Adipocyte (in vitro differentiated cells): Measurements from ENCODE around the gene SIGLEC11.

Experiments used
- DNase-seq: peaks from one replicate; pipeline ENCODE4 v3.0.0-alpha.2; 2015; ENCODE audit warnings: low read depth
- H3K27me3 ChIP-seq: replicated peaks from 2 replicates; pipeline ENCODE4 v1.7.0; 2013; ENCODE audit warnings: mild to moderate bottlenecking, low read length, moderate library complexity; ENCODE audit not compliant: control insufficient read depth, insufficient read depth
- H3K36me3 ChIP-seq: 2 replicates; pipeline ENCODE4 v1.7.0; 2013; ENCODE audit warnings: low read length, mild to moderate bottlenecking, moderate library complexity; ENCODE audit not compliant: control insufficient read depth, insufficient read depth, severe bottlenecking
- H3K4me1 ChIP-seq: 2 replicates; pipeline ENCODE4 v1.7.0; 2013; ENCODE audit warnings: mild to moderate bottlenecking, low read length, moderate library complexity; ENCODE audit not compliant: control insufficient read depth, insufficient read depth
- H3K4me3 ChIP-seq: 2 replicates; pipeline ENCODE4 v1.7.0; 2013; ENCODE audit warnings: mild to moderate bottlenecking, low read length, moderate library complexity
- H3K9ac ChIP-seq: 2 replicates; pipeline ENCODE4 v1.7.0; 2013; ENCODE audit warnings: mild to moderate bottlenecking, low read length, moderate library complexity
- H3K9me3 ChIP-seq: 2 replicates; pipeline ENCODE4 v1.7.0; 2013; ENCODE audit warnings: mild to moderate bottlenecking, low read length, moderate library complexity; ENCODE audit not compliant: control insufficient read depth

Gene SIGLEC11

DNA sequence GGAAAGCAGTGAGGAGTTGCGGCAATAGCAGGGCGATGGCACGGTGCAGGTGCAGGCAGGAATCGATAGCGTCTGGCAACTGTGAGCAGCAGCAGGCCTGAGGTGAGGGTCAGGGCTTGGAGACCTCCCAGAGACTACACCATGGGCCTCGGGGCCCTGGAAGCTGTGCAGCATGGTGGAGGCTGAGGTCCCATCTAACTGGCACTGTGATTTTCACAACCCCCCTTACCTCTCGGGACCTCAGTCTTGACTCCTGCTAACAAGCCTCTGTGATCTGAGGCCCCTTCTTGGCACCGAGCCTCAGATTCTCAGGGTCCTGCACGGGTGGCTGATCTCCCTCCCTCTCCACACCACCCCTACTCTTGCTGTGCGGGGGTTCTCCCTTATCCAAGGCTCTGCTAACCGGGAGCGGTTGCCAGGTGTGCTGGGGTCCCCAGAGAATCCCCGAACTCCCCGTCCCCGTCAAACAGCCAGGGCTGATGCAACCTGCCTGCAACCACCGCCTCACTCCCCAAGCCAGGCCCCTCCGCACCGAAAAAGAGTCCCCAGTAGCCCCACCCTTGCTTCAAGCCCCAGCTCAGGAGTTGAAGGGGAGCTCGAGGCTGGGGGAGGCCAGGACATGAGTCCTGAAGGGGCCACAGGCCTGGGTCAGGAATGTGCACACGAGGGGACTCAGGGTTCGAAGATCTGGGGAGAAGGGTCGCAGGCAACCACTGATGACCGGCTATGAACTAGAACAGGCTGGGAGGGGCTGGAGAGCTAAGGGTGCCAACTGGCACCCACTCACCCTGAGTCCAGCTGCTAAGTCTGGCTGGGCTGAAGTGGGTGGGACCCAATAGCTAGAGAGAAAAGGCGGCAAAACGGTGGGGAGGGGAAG is 36.7 kb downstream of the SIGLEC11 start:
- peaks cover 36% of the 10 kb centered on the region for H3K4me1 ChIP-seq
- peak overlapping the region; percentile 44 for H3K4me3 ChIP-seq
- no peaks in the 10 kb centered on the region for H3K9me3 ChIP-seq
- H3K9ac ChIP-seq, result peak overlapping the region; percentile 32
- no peaks in the 10 kb centered on the region for H3K27me3 ChIP-seq
- DNase-seq, result peak; percentile 4
- peaks cover 10% of the 10 kb centered on the region for H3K36me3 ChIP-seq

DNA sequence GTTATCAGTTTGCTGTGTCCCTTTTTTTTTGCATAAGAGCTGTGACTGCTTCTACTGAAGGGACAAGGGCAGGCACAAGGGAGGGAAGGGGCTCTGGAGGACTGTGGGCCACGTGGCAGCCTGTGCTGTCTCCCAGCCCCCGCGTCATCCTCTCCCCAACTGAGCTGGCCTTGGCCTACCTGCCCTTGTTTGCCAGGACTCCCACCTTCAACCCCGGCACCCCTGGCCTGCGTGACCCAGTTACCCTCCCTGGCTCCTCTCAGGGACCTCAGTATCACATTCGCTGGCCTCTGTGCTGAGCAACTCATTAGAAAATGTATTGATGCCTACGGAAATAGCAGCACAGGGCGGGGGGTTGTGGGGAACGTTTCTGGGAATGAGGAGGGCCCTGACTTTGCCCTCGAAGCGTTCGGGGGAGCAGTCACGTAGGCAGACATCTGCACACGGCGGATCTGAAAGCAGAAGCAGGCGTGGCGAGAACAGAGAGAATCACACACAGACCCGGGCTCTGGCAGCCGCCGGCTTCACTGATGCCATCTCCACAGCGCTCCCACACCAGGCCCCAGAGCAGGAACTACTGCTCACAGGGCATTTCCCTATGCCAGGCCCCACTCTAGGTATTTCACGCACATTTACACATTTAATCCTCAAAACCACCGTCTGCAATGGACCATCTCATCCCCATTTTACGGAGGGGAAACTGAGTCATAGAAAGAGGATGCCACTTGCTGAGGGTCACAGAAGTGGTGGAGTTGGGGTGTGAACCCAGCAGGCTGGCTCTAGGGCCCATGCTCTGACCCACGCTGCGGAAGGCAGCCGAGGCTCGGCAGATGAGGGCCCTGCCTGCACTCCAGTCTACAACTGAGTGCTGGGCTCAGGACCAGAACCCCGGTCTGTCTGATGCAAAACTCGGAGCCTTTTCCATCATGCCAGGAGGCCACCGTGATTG is 37.6 kb downstream of the SIGLEC11 start:
- peaks cover 36% of the 10 kb centered on the region for H3K4me1 ChIP-seq
- H3K27me3 ChIP-seq, result no peaks in the 10 kb centered on the region
- peaks cover 10% of the 10 kb centered on the region for H3K36me3 ChIP-seq
- H3K9ac ChIP-seq, result peak overlapping the region; percentile 32
- peak overlapping the region; percentile 36 for H3K4me3 ChIP-seq
- DNase-seq, result no peak
- H3K9me3 ChIP-seq, result no peaks in the 10 kb centered on the region

- Histone ChIP-seq H3K36me3 (peaks cover 7% of the 10 kb centered on the region), H3K4me1 (peaks cover 27% of the 10 kb centered on the region), H3K9me3 (no peaks in the 10 kb centered on the region), H3K4me3 (no peak overlapping the region), H3K9ac (peak overlapping the region; percentile 26), H3K27me3 (no peaks in the 10 kb centered on the region)
- DNase-seq, result peak; percentile 60
These were observed 38.8 kb downstream of the SIGLEC11 start for GRCh38 chr19:49921871-49922795.

- Histone ChIP-seq H3K36me3 (peaks cover 4% of the 10 kb centered on the region), H3K4me1 (peaks cover 27% of the 10 kb centered on the region), H3K4me3 (no peak overlapping the region), H3K9me3 (no peaks in the 10 kb centered on the region), H3K9ac (no peak overlapping the region), H3K27me3 (no peaks in the 10 kb centered on the region)
- DNase-seq, result no peak
These were observed 40.2 kb downstream of the SIGLEC11 start for GRCh38 chr19:49920624-49921363.

DNA sequence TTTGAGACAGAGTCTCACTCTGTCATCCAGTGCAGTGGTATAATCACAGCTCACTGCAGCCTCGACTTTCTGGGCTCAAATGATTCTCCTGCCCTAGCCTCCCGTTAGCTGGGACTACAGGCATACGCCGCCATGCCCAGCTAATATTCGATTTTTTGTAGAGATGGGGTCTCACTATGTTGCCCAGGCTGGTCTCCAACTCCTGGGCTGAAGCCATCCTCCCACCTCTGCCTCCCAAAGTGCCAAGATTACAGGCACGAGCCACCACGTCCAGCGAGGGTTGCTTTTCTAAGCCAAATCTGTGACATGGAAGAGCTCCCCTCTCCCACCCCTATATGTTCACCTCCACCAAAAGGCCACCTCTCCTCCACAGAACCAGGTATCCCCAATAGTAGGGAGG is 42.9 kb downstream of the SIGLEC11 start:
- H3K9me3 ChIP-seq, result no peaks in the 10 kb centered on the region
- peaks cover 13% of the 10 kb centered on the region for H3K4me1 ChIP-seq
- no peak overlapping the region for H3K4me3 ChIP-seq
- peaks cover 9% of the 10 kb centered on the region for H3K36me3 ChIP-seq
- no peak overlapping the region for H3K9ac ChIP-seq
- no peaks in the 10 kb centered on the region for H3K27me3 ChIP-seq
- DNase-seq, result no peak

DNA sequence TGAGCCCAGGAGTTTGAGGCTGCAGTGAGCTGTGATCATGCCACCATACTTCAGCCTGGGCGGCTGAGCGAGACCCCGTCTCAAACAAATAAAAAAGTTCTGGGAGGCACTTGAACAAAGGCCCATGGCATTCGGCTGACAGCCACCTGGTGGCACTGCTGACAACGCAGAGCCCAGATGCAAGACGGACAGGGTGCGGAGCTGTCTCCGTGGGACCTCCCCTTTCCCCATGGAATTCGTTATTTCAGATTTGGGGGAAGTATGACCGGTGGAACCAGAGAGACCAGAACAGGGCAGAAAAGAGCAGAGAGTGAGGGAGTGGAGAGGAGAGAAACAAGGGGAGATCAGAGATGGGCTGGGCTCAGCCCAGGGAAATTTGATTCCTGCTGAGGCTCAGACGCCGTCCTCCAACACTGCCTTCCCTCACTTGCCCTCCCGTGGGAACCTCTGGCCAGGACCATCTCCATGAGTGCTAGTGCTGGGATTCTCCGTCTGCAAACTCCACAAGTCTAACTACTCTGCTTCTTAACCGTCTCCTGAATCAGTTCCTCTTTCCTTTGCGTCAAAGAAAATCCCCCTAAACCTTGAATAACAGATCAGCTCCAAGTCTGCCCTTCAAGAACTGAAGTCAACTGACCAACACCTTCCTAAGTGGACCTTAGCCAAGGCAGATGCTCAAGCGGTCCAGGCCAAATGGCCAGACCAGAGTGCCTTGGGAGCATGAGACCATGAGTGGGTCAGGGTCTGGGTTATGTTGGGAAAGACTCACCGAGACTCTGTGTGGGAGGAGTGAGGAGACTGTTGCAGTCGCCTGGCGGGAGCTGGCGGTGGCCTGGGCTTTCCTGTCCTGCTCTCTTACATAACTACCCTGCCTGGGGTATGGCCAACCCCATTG is 43.9 kb downstream of the SIGLEC11 start:
- no peaks in the 10 kb centered on the region for H3K9me3 ChIP-seq
- peaks cover 9% of the 10 kb centered on the region for H3K36me3 ChIP-seq
- DNase-seq, result no peak

DNA sequence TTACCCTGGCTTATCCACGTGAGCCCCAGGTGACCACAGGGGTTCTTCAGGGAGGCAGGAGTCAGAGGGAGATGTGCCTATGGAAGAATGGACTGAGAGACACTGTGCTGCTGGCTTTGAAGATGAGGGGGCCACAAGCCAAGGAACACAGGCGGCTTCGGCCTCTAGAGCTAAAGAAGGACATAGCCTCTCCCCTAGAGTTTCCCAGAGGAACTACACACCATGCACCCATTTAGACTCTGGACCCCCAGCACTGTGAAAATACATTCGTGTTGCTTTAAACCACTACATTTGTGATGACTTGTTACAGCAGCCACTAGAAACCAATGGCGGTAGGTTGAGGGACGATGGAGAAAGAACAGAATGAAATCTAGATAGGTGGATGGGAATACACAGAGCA is 45.7 kb downstream of the SIGLEC11 start:
- peaks cover 9% of the 10 kb centered on the region for H3K4me1 ChIP-seq
- H3K27me3 ChIP-seq, result no peaks in the 10 kb centered on the region
- H3K9me3 ChIP-seq, result no peaks in the 10 kb centered on the region
- no peak overlapping the region for H3K9ac ChIP-seq
- DNase-seq, result no peak
- no peak overlapping the region for H3K4me3 ChIP-seq
- H3K36me3 ChIP-seq, result peaks cover 5% of the 10 kb centered on the region

More for the DNA sequence above, 43.9 kb downstream of the SIGLEC11 start:
- H3K27me3 ChIP-seq, result no peaks in the 10 kb centered on the region
- H3K4me3 ChIP-seq, result no peak overlapping the region
- H3K4me1 ChIP-seq, result peaks cover 6% of the 10 kb centered on the region
- H3K9ac ChIP-seq, result no peak overlapping the region

DNA sequence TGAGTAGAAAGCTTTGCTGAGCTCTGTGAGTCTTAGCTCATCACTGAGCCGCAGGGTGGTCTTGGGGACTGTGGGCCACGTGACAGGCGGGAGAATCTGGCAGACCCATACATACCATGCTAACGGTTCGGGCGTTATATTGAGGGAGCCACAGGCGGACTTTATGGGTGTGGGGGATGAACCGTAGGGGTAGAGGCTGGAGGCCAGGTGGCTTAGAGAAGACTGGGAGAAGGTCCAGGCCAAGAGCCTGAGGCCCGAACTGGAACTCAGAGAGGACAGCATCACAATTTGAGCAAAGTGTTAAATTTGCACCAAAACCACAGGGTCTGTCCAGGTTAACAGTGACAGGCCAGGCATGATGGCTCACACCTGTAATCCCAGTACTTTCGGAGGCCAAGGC is 47.3 kb downstream of the SIGLEC11 start:
- Histone ChIP-seq H3K9me3 (no peaks in the 10 kb centered on the region), H3K36me3 (peaks cover 5% of the 10 kb centered on the region), H3K9ac (no peak overlapping the region), H3K4me1 (peaks cover 9% of the 10 kb centered on the region), H3K27me3 (no peaks in the 10 kb centered on the region), H3K4me3 (no peak overlapping the region)
- no peak for DNase-seq

DNA sequence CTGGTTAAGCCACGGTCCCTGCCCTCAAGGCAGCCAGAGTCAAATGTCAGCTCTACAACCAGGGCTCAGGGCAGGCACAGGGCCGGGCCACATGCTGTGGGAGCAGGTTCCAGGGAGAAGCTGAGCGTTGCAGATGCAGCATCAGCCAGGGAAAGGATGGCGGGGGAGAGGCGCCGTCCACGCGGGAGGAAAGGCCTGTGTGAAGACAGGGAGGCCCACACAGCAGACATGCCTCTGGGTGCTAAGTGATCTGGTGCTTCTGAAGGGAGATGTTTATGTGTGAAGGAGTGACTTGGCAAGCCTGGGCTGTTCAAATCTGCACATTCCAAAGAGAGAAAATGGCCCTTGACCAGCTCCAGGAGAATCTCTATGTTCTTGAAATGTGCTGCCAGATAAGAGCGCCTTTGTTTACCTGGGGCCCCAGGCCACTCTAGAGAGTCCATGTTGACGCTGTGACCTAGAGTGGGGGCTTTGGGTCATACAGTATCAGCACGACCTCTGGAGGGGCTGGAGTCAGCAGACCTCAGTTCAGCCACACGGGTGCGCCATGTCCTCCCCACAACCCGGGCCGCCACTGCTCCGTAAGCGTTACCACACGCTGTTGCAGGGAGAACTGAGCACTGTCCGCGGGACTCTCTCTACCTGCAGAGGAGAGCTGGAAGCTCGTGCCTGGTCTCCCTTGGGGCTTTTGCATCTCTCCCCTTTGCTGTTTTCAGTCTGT is 47.8 kb downstream of the SIGLEC11 start:
- peaks cover 9% of the 10 kb centered on the region for H3K36me3 ChIP-seq

More for the DNA sequence above, 47.8 kb downstream of the SIGLEC11 start:
- Histone ChIP-seq H3K9me3 (no peaks in the 10 kb centered on the region), H3K27me3 (no peaks in the 10 kb centered on the region), H3K9ac (no peak overlapping the region), H3K4me1 (peaks cover 9% of the 10 kb centered on the region), H3K4me3 (no peak overlapping the region)
- no peak for DNase-seq
